NCI-H510A treated with DMSO at 0.1 percent for 48 hours (cell line): Measurements from ENCODE around the gene KIRREL3.
A peak's percentile ranks its signal among the peaks of the same experiment; 100 is the strongest.

Source experiments
- DNase-seq: peaks from one replicate; lab custom pipeline; 2025; lab: John Stamatoyannopoulos, UW

The KIRREL3 gene

DNA sequence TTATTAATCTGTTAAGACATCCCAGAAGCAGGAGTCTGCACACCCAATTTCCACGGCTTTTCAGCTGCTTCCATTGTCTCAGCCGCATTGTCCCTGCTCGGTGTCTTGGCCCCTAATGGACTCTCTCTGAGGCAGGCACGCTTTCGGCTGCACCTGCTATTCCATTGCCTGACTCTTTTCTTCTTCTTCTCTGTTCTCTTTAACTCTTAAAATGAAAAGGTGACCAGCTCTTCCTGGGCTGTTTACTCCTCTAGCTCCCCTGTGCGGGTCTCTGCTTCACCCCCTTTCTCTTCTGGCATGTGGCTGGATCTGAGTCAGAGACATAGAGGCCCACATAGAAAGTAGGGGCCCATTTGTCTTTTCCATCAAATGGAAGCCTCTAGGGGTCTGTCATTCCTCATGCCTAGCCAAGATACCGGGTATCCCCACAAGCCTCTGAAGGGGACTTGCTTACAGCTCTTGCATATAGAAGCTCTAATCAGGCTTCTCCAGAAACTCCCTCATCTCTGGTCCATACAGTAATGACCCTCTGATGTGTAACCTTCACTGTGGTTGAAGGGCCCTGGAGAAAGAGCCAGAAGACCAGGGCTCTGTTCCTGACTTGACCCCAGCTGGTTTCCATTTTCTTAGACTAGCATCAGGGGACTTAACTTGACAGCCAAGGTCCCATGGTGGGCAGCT lies 401.2 kb downstream of the KIRREL3 start:
- DNase-seq: no peak

DNA sequence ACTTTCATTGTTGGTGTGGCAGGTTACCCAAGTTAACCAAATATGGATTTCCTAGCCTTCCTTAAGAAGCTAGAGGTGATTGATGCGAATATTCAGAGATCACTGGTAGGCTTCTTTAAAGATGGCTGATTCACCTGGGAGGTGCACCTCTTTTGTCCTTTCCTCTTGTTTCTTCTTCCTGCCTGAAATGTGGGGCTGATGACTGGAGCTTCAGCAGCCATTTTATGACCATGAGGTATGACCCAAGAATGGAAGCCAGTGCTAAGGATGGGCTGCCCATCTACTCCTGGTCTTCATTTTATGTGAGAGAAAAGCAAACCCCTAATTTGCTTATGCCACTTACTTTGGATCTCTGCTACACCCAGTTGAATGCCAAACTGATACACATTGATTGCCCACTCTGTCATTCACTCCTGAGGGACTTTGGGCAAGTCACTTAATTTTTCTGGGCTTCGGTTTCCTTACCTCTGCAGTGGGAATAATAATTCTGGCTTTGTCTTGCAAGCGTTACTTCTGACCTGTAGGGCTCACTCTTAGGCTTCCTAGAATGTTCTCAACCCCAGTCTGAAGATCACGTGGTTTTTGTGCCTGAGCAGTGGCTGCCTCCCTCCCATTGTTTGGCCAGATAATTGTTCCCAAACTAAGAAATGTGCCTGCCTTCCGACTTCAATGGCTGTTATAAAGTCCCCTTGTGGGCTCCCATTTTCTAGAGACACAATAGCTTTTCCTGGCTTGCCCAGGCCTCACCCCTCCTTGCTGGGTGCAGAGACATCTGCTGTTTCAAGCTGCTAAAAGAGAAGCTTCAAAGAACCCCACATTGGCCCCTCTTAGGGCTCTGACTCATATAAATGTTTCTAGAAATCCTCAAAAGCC lies 402.0 kb downstream of the KIRREL3 start:
- no peak for DNase-seq

DNA sequence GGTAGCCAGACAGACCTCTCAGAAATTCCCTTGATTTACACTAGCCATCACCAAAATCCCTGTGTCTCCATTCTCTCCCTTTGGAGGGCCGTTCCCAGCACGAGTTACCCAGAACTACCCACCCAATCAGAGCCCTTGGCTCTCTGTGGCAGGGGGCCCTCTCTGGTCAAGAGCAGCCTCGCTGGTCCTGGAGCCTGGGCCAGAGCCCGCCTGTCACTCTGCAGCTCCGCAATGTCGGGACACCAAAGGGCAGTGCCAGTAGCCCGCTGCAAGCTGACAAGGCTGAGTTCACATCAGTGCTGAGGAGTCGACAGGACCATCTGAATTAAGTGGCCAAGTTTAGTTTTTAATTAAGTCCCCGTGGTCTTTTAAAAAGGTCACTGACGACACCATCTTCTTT lies 403.5 kb downstream of the KIRREL3 start:
- DNase-seq: no peak

DNA sequence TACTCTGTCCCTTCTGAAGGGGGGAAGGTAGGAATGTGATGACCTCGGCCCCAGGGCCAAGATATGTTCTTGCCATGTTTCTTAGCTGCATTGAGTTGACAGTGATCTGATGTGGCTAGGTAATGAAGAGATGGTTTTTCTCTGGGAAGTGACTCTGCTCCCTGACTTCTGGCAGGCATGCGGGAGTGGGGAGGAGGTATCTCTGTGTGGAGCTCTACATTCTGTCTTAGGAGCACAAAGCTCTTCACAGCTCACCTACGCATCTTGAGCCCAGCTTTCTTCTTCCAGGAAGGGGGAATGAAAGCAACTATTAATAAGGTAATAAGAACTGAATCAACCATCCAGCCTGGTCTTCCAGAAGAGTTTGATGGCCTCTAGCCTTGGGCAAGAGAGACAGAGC lies 404.1 kb downstream of the KIRREL3 start:
- no peak for DNase-seq

DNA sequence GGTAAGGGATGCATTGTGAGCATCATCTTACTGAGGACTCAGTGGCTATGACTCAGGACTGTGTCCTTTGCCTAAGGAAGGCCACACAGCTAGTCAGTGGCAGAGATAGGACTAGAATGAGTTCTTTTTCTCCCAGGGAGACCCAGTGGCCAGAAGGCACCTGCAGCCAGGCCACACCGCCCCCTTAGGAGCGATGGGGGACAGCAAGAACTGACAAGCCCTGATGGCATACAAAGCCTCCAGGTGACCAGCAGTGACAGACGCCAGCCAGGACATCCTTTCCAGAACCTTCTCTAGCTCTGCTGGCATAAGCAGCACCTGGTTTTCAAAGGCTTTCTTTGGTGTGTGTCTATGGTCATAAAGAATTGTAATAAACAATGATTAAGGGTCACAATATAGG lies 405.0 kb downstream of the KIRREL3 start:
- DNase-seq: no peak

DNA sequence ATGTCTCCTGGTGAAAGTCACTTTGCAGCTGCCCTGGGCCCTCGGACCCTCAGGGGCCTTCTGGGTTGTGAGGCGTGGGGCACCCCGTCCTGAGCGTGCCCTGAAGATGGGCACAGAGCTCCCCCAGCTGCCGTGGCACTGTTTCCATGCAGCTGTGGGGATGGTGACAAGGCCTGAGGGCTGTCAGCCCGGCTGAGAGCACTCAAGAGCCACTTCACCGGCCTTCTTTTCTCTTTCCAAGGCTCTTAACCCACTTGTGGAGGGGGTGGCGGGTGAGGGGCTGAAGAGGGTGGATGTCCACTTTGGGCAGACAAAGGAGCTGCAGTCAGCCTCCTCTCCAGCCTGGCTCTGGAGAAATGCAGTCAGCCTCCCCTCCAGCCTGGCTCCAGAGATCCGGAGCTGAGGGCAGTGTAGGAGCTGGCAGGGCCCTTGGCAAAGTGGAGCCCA lies 405.6 kb downstream of the KIRREL3 start:
- peak; percentile 65 for DNase-seq

DNA sequence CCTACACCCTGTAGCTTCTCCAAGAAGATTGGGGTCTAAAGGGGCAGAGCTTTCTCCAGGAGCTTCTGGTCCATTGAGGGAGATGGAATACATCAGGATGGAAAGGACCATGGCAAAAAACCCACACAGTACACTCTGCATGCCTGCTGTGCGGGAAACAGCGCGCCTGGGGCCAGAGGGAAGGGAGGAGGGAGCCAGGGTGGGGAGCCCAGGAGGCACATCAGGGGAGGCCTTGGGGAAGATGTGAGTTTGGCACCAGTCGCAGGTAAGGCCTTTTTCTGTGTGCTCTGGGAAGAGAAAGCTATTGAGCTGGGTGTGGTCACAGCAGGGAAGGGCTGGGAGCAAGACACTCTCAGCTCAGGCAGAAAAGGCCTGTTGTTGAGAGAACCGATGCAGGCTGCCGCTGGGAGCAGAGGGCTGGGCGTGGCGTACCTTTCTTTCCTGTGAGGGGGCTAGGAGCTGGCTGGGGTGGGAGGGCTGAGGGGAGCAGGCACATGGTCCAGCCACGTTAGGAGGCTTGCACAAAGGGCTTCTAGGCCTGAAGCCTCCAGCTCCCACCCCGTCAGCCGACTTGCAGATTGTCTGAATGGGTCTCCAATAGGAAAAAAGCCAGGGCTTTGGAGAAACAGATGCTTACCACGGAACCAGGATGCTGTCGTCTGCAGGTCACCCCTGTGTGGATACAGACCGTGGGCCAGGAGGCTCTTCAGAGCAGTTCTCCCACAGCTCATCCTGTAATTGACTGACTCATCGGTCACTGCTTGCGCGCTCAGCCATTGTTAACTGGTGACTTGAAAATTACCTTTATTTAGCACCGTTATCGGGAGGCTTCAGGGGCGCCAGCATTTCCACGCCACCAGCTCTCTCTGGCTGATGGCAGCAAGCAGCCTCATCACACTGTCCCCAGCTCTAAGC lies 407.8 kb downstream of the KIRREL3 start:
- DNase-seq: peak; percentile 55

DNA sequence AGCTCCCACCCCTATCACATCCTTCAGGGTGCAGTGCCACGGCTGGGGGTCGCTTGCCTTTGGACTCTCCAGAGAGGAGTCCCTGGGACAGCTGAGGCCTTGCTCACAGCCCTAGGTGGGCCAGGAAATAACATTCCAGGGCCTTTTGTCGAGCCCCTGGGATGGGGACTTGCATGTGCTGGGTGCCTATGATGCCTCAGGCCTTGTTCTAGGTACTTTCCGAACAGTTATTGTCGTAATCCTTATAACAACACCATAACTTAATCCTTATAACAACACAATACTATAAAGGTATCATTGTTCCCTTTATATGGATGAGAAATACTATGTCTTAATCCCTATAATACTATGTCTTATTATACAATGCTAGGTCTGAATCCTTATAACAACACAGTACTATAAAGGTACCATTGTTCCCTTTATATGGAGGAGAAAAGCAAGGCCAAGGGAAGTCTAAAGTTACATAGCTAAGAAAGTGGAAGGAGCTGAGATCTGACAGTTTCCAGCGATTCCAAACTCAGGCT lies 408.5 kb downstream of the KIRREL3 start:
- DNase-seq: no peak

DNA sequence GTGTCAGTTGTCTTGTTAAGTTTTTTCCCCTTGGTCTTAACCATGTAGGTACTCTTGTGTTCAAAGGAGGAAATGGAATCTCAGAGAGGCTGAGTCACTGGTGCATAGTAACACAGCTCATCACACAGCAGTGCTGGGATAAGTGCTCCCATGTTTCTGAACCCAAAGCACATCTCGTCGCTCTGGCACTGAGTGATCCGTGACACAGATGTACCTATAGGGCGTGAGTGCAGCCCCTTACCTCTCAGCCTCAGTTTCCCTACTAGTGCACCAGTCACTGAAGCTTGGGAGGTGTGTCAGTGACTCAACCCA lies 411.1 kb downstream of the KIRREL3 start:
- no peak for DNase-seq

DNA sequence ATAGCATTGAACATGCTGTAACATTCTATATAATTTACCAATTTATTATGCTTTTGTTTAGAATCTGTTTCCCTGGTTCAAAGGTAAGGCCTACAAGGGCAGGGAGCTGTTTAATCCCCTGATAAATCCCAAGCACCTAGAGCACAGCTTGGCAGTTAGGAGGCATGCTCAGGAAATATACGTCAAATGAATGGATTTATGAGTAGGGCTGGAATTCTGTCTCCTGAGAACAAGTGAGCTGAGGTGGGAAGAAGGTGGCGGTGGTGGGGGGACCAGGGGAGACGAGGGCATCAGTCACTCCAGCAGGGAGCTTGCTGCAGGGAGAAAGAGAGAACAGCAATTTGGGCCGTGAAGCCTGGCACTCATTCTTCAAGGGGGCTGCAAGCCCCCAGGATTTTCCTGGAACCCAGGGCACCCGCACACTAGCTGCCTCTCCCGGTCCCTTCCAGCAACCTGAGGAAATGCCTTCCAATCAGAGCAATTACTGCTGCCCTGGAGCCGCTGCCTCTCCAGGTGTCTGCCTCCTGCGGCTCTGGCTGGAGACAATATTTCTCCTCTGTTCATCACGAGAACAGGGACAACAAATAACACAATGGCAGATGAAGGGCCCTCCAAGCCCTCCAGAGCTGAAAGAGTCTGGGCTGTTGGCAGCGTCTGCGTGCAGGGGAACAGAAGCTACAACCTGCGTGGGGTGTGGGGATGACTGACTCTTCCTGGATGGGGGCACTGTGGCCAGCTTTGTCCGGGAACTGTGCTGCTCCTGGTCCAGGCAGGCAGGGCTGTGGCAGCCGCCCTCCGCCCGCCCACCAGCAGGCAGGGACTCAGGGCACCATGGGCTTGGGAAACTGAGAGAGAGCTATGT lies 411.7 kb downstream of the KIRREL3 start:
- peak; percentile 74 for DNase-seq

DNA sequence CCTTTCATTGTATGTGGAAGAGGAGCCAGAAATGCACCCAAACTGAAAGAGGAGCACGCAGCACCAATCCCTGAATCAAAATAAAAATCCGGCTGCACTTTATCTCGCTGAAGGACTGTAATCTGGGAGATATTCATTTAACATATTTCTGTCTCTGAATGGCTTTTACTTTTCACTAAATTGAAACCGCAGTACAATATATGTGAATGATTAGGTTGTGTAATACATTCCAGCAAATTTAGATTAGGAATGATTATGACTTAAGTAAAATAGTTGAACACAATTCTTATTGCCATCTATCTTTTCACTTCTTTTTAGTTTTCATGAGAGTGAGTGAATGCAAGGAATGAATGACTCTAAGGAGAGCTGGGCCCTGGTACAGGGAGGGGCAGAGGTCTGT lies 413.0 kb downstream of the KIRREL3 start:
- DNase-seq: no peak

DNA sequence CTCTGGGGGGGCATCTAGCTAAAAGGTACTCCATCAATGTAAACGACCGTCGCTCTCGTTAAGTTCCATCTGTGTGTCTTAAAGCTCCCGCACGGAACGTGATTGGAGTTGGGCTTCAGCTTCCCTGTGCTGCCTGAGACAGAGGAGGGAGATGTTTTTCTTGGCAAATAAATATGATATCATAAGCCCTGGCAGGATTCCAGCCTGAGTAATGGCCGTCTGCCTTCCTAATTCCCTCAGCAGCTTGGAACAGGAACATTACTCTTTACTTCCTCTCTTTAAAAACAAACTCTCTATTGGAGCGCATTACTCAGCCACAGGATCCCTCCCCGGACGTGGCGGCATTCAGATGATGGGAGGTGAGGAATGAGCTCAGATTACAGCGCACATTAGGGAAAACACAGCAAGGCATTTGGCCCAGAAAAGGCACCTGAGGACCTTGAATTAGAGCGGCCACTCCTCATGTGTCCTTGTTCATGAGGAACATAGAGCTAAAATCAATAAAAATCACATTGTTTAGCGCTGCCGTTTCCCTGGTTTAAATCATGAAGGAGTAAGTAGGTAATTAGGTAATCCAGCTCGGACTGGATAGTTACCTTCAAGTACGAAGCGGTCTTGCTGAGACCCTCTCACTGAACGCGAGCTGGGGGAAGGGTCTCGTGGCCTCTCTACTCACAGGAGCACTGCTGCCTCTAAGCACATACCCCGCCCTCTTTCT lies 414.6 kb downstream of the KIRREL3 start:
- DNase-seq: peak; percentile 90

DNA sequence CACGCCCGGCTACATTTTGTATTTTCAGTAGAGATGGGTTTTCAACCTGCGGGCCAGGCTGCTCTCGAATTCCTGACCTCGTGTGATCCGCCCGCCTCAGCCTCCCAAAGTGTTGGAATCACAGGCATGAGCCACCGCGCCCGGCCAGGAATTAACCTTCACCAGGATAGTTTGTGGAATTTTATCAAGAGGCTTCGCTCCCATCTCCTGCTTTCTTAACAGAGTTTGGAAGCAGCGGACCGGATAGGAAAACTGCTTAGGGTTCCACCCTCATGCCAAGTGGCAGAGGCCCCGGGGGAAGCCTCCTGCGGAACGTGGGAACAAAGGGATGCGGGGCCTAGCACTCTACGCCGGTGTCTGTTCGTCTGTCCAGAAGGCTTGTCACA lies 415.2 kb downstream of the KIRREL3 start:
- DNase-seq: no peak

DNA sequence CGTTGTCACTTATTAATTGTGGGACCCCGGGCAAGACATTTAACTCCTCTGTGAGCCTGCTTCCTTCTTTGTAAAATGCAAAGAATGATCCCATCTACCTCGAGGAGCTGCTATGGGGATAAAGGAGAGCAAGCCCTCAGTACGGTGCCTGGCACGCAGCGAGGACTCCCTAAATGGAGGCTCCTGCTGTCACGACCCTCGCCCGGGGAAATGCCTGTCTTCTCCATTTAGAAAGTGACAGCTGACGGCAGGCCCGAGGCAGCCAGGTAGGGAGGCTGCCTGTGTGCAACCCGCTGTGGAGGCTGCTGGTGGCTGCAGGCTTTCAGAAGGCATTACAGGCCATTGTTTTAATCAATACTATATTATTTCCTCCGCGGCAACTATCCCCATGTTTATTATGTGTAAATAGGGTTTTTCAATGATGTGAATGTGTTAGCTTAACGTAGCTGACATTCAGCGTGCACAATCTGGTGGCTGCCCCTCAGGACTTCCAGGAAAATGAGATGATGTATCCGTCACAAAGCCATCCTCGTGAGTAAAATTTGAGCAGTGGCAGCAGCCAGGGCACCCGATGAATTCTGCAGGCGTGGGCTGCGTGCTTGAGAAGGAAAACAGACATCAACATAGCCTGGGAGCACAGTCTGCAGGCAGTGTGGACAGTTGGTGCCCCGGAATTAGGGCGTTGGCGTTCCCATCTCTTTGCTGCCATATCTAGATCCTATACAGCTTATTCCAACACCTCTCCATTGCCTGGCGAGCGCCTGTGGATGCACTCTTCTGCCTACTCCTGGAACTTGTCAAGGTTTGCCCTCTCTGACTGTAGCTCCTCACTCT lies 416.8 kb downstream of the KIRREL3 start:
- no peak for DNase-seq

DNA sequence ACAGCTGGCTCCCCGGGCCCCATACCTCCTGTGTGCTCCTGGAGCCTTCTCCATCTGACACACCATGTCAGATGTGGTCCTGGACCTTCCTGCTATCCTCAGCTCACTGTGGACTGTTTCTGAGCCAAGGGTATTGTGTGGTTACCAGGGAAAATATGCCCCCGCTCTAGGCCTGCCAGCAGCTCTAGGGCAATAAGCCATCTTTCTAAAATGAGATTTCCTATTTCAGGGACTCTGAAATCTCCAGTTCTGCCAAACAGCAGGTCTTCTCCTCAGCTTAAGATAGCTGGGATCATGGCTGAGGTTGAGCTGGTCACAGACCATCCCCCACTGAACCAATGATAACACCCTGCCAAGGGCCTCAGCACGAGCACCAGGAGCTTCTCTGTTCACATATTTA lies 417.5 kb downstream of the KIRREL3 start:
- DNase-seq: no peak

DNA sequence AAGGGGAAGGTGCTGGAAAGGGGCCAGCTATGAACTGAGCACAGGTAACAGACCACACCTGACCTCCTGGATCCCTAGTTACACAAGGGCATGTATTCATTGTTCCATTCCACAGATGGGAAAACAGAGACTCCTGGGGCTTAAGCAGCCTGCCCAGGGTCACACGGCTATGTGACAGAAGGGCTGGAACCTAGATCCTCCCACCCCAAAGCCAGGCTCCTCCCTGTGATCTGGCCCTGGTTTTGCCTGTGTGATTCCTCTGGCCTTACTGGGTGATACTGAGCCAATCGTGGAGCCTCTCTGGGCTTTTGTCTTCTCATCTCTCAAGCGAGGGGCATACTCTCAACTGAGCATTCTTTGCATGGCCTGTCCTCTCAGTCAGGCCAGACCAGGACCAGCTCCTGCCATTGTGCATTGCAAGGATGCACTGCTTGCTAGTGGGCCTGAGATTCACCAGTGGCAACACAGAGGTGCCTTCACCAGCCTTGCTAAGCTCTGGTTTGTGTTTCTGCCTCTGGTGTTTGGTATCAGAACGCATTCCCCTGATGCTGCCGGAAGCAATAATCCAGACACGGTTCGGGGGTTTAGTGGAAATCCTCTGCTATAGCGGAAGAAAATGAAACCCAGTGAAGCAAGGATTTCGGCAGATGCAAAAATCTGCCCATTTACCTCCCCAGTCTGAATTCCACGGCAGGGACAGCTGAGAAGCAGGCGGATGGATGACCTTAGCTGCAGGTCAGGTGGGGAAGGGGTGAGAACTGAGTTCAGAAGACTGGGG lies 418.5 kb downstream of the KIRREL3 start:
- no peak for DNase-seq

DNA sequence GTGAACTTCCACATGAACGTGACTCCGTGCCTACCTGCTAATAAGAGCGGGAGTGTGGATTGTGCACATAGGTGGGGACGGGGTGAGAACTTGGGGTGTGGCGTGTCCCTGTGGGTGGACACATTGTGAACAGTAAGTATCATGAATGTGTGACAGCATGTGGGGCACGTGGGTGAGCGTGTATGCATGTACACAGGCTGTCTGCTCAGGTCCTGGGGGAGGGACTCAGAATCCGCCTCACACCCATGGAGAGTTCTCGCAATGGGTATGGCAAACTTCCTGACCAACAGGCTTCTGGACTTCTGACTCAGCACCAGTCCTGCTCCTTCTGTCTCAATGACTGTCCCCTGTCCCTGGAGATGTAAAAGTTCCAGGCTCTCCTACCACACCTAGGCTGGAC lies 422.1 kb downstream of the KIRREL3 start:
- no peak for DNase-seq

DNA sequence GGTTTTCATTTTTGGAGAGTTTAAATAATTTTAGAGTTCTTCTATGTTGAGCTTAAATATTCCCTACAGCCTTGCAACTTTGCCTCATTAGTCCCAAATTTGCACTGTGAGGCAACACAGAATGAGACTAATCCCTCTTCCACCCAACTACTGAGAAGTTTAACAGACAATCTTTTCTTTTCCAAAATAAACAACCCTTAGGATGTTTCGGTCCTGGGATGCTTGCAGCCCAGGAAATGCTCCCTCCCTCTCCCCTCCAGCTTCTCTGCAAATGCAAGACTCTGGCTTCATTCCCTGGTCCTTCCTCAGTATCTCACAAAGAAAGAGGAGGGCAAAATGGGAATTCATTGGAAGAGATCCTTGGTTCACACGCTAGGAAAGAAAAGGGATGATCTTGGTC lies 422.5 kb downstream of the KIRREL3 start:
- DNase-seq: no peak

DNA sequence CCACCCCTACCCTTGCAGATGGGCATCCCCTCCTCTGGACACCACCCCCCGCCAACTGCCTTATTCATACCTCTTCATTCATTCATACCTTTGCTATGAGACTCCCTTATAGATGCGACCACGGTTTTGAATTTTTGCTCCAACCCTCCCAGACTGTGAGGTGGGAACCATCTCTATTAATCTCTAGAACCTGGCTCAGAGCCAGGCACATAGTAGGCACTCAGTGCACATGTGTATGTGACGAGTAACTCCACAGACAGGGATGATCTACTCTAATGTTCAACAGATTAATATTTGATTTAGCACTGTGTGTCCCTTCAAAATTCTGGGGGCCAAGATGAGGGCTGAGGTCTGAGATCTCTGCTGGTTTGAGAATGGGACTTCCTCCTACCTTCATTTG lies 424.7 kb downstream of the KIRREL3 start:
- DNase-seq: no peak
